Parathyroid adenoma (tissue), 2 donors: Measurements from ENCODE around the gene MRPS31.
"Not testable (repeated sequence)": the region's sequence is repeated elsewhere in the genome, so short reads cannot be mapped to it uniquely, and the experiment has no call there.

ENCODE experiments used
- H2AFZ ChIP-seq: fragments of 300-600 bp; sonication (generic); one replicate; pipeline ENCODE4 v1.7.0; 2017; ENCODE audit warnings: antibody characterized with exemption, mild to moderate bottlenecking
- H3K27ac ChIP-seq: fragments of 300-600 bp; sonication (generic); one replicate; pipeline ENCODE4 v1.7.0; 2017
- H3K27me3 ChIP-seq: fragments of 300-600 bp; sonication (generic); one replicate; pipeline ENCODE4 v1.7.0; 2017; ENCODE audit warnings: low read length; ENCODE audit not compliant: control insufficient read depth, insufficient read depth
- H3K36me3 ChIP-seq: fragments of 300-600 bp; sonication (generic); one replicate; pipeline ENCODE4 v1.7.0; 2017; ENCODE audit warnings: low read length; ENCODE audit not compliant: control insufficient read depth, insufficient read depth
- H3K4me1 ChIP-seq: fragments of 300-600 bp; sonication (generic); one replicate; pipeline ENCODE4 v1.7.0; 2017; ENCODE audit warnings: control low read depth
- H3K4me2 ChIP-seq: fragments of 300-600 bp; sonication (generic); one replicate; pipeline ENCODE4 v1.7.0; 2017; ENCODE audit warnings: low read length
- H3K4me3 ChIP-seq: fragments of 300-600 bp; sonication (generic); one replicate; pipeline ENCODE4 v1.7.0; 2017; ENCODE audit warnings: low read depth, low read length
- H3K79me2 ChIP-seq: fragments of 300-600 bp; sonication (generic); one replicate; pipeline ENCODE4 v1.7.0; 2017; ENCODE audit warnings: control low read depth
- H3K9ac ChIP-seq: fragments of 300-600 bp; sonication (generic); one replicate; pipeline ENCODE4 v1.7.0; 2017; ENCODE audit warnings: mild to moderate bottlenecking
- H3K9me3 ChIP-seq: fragments of 300-600 bp; sonication (generic); one replicate; pipeline ENCODE4 v1.7.0; 2017; ENCODE audit warnings: low read length; ENCODE audit not compliant: control insufficient read depth
- CTCF ChIP-seq: fragments of 300-600 bp; sonication (generic); IDR thresholded peaks from one replicate; pipeline ENCODE4 v1.7.0; 2017; ENCODE audit warnings: antibody characterized with exemption, mild to moderate bottlenecking
- donor health status: primary hyperparathyroidism.

Gene MRPS31

DNA sequence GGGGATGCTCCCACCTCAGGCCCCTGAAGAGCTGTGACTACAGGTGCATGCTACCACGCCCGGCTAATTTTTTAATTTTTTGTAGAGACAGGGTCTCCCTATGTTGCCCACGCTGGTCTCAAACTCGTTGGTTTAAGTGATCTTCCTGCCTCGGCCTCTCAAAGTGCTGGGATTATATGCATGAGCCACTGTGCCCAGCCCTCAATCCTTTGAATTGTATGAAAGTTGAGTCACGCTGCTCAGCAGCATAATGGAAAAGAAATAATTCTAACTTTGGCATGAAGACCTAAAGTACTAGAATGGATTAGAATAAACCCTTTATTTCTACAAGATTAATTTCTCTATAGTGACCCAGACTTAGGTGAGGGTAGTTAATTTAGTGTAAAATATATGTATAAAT lies 42.4 kb downstream of the MRPS31 start:
- Histone ChIP-seq H3K27me3 (no peaks in the 10 kb centered on the region), H3K4me3 (no peak overlapping the region), H3K9ac (no peak overlapping the region), H3K27ac (no peak overlapping the region), H3K79me2 (no peaks in the 10 kb centered on the region), H3K36me3 (no peaks in the 10 kb centered on the region), H2AFZ (no peak overlapping the region), H3K9me3 (no peaks in the 10 kb centered on the region), H3K4me2 (no peak overlapping the region), H3K4me1 (no peaks in the 10 kb centered on the region)
- TF ChIP-seq CTCF: no peak

DNA sequence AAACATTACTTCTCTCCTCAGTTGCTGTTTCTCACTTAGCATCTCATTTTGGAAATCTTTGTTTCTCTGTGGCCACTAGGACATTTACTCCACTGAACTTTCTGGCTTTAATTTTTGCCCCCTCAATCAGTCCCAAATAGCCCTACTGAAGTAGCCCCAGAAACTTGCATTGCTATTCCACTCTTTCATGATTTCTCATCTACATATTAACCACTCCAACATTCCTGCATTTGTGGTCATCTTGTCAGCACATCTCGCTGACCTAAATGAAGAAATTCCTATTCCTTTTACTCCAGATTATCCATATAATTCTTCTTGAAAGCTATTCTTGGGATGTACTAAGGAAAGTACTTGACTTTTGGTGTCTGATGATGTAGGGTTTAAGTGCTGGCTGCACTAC lies 56.6 kb downstream of the MRPS31 start:
- not testable (repeated sequence) for H2AFZ ChIP-seq

DNA sequence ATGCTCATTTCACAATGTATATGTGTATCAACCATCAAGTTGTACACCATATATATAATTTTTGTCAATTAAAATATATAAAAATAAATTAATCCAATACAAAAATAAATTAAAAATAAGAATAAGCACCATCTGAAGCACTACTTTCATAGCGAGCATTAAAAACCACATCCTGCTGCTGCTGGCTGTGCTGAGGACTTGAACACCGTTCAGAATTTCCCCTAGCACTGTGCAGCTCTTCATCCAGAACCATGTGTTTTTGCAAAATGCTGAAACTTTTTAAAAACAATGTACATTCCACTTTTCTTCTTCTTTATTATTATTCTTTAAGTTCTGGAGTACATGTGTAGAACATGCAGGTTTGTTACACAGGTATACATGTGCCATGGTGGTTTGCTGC lies 64.6 kb downstream of the MRPS31 start:
- no peaks in the 10 kb centered on the region for H3K36me3 ChIP-seq
- H3K79me2 ChIP-seq: no peaks in the 10 kb centered on the region
- TF ChIP-seq CTCF: no peak
- H3K4me3 ChIP-seq: no peak overlapping the region
- no peaks in the 10 kb centered on the region for H3K27me3 ChIP-seq
- H3K4me1 ChIP-seq: no peaks in the 10 kb centered on the region
- no peak overlapping the region for H3K4me2 ChIP-seq
- no peaks in the 10 kb centered on the region for H3K9me3 ChIP-seq
- H3K27ac ChIP-seq: no peak overlapping the region
- no peak overlapping the region for H2AFZ ChIP-seq
- H3K9ac ChIP-seq: no peak overlapping the region

More for the DNA sequence above, 56.6 kb downstream of the MRPS31 start:
- H3K9me3 ChIP-seq, H3K4me1 ChIP-seq, H3K4me2 ChIP-seq, H3K36me3 ChIP-seq, H3K4me3 ChIP-seq, H3K27ac ChIP-seq, H3K27me3 ChIP-seq, H3K9ac ChIP-seq, H3K79me2 ChIP-seq: not testable (repeated sequence)

DNA sequence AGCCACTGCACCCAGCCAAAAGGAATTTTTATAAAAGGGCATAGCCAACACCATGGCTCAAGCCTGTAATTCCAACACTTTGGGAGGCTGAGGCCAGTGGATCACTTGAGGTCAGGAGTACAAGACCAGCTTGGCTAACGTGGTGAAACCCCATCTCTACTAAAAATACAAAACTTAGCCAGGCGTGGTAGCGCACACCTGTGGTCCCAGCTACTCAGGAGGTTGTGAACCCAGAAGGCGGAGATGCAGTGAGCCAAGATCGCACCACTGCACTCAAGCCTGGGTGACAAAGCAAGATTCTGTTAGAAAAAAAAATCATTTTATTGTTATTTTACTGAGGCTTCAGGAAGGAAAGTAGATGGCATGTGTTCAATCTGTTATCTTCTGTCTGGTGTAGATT lies 73.3 kb downstream of the MRPS31 start:
- Histone ChIP-seq H3K27me3 (no peaks in the 10 kb centered on the region), H3K4me2 (no peak overlapping the region), H3K36me3 (no peaks in the 10 kb centered on the region), H3K27ac (no peak overlapping the region), H3K4me1 (no peaks in the 10 kb centered on the region), H3K9ac (no peak overlapping the region), H3K4me3 (no peak overlapping the region), H3K79me2 (no peaks in the 10 kb centered on the region), H3K9me3 (no peaks in the 10 kb centered on the region), H2AFZ (no peak overlapping the region)
- no peak for TF ChIP-seq CTCF

DNA sequence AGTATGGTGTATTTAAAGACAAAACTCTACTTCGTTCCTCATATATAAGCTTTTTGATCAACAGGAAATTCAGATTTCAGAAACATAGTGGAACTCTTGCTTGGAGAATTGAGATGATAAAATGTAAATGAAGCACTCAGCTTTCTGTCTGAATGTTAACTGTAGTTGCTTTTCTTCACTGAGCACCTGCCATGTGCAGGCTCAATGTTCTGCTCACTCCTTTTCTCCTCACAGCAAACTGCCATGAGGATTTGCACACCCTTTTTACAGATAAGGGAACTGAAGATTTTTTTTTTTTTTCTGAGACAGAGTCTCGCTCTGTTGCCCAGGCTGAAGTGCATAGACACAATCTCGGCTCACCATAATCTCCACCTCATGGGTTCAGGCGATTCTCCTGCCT lies 76.6 kb downstream of the MRPS31 start:
- Histone ChIP-seq H3K9ac (no peak overlapping the region), H3K4me2 (no peak overlapping the region), H3K4me3 (no peak overlapping the region), H3K4me1 (no peaks in the 10 kb centered on the region), H2AFZ (no peak overlapping the region), H3K9me3 (no peaks in the 10 kb centered on the region), H3K79me2 (no peaks in the 10 kb centered on the region), H3K27ac (no peak overlapping the region), H3K27me3 (no peaks in the 10 kb centered on the region), H3K36me3 (no peaks in the 10 kb centered on the region)
- no peak for TF ChIP-seq CTCF
